Measurements from ENCODE around the gene BICC1. TPM values are rescaled to one million over a fixed set of nuclear protein-coding genes. Genes with fewer than 3 reads are reported as not detected.
"Not testable (repeated sequence)": the region's sequence is repeated elsewhere in the genome, so short reads cannot be mapped to it uniquely, and the experiment has no call there.

The BICC1 gene
- total RNA-seq, 1 donor from 2014 or later, result 609 TPM

- no peak for DNase-seq (ENCODE audit: low read depth)
Measured at GRCh38 chr10:58567652-58568051, 55.0 kb downstream of the BICC1 start.

DNA sequence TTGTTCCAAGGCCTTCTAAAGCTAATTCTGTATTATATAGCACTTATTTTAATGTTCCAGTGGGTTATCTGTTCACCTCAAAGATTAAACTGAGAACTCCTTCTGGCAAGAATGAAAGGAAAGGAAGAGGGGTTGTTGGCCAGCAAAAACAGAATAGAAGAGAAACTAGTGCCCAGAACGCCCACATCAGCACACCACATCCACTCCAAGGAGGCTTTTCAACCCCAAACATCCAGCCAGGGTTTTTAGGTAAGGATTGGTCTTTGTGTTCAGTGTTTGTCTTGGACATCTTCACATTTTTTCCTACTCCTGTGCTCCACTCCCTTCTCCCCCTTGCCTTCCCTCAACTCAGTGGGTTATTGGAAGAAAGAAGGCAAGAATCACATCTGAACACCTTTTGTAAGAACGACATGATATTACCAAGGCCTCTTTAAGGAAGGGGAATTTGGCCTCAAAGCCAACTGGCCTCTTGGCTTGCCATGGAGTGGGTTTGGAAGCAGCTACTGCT is 55.8 kb downstream of the BICC1 start:
- no peak for DNase-seq (ENCODE audit: low read depth)

DNA sequence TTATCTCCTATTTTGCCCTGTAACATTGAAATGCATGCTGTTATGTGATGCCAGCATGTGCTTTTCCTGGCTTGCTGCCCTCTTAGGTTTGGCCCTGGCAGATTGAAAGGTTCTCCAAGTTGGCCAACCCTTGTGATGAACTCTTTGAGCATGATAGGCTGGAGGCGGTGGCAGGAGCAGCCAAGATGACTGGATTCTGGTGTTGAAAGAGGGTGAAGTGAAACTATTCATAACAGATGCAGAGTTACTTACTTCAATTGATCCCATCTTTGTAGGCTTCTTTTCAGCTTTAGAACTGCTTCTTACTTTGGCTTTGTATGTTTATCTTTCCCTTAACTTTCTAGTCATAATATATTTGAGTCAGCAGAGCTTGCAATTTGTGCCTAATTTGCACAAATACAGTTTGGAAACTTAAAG is 57.6 kb downstream of the BICC1 start:
- no peak for DNase-seq (ENCODE audit: low read depth)

- DNase-seq (ENCODE audit: low read depth), result no peak
Measured at GRCh38 chr10:58570979-58571378, 58.3 kb downstream of the BICC1 start.

DNA sequence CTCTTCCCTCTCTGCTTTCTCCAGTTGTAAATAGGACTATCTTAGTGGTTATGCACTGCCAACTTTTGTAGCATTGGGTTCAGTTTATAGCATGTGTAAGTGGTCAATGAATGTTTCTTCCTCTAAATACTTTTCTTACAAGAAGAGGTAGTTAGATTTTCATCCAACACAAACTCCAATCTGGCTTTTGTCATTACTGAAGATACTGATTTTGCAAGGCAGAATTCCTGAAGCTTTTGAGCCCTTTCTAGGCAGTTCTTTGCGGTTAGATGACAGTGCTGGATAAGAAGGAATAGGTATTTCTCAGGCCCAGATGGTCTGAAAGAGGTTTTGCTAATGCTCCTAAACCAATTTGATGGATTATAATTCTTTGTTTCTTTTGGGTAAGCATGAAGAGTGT is 60.5 kb downstream of the BICC1 start:
- DNase-seq (ENCODE audit: low read depth), result no peak

- no peak for DNase-seq (ENCODE audit: low read depth)
Measured at GRCh38 chr10:58574058-58574457, 61.4 kb downstream of the BICC1 start.

GRCh38 chr10:58575491-58575890 is 62.8 kb downstream of the BICC1 start:
- DNase-seq (ENCODE audit: low read depth), result no peak

- no peak for DNase-seq (ENCODE audit: low read depth)
Measured at GRCh38 chr10:58576751-58577436, 64.2 kb downstream of the BICC1 start.

DNA sequence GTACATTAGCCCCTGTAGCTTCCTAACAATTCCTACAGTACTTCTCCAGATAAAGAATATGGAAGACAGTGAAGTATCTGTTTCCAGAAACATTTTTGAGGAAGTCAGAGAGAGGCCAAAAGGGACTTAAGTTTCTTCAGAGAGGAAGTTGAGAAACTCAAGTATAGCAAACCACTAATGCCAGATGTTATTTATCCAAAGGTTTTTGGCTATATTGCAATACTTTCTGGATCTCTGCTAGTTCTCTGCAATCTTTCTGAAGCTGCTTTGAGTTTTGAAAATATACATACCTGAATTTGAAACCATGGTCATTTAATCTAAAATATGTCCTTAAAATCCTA is 64.7 kb downstream of the BICC1 start:
- DNase-seq (ENCODE audit: low read depth), result no peak

DNA sequence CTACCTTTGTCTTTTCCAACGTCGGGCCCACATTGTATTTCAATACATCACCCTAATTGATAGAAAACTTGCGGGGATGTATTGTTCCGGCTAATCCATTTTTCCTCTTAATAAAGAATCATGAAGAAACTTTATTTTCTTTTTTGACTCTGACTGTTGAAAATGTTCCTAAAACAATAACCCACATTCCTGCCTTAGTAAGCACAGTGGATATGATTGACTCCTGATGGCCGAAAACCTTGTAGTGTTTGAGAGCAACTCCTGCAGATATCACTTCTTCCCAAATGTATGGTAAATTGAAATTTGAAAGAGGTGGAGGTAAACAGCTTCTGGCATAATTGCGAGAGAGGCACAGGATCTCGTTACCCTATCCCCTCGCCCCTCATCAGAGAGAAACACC is 65.7 kb downstream of the BICC1 start:
- DNase-seq (ENCODE audit: low read depth), result no peak

DNA sequence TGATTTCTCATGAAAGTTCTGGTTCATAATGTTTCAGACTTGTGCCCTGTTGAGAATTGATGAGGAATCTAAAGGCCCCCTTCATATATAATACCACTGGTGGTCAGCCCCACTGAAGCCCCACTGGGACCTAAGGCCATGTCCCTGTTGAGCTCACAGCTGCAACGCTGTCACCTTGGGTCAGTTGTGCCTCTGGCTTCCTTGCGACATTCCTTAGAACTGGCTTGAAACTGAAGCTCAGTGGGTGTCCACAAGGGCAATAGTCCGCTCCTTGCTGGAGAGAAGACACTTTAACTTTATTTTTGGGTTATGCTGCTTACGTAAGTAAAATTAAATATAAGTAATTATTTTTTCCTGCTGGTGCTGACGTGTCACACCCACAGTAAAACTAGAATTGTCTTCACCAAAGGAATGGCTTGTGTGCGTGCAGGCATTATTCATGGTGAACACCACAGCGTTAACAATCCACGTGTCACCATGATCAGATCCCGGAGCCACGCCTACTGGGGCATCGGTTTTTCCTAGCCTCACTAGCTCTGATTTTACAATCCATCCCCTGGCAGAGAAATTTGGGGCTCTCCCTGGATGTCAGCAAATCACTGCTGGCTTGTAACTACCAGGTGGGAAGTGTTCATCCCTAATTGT is 66.5 kb downstream of the BICC1 start:
- no peak for DNase-seq (ENCODE audit: low read depth)

DNA sequence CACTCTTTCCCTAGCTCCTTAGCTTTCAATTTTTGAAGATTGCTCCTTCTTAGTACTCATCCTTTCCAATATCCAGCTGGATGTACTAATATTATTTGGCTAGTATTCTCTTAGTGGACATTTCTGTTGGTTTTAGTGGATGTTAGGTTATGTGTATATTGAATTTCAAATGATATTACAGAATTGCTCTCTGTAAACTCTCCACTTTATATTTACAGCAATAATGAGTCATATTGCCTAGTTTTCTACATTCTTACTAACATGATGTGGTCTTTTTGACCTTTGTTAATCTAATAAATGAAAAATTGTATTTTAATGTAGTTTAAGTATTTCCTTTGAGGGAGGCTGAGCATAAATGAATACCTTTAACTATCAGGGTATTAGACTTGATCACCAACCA is 69.4 kb downstream of the BICC1 start:
- DNase-seq (ENCODE audit: low read depth), result no peak

GRCh38 chr10:58585435-58585834 is 72.8 kb downstream of the BICC1 start:
- DNase-seq (ENCODE audit: low read depth), result no peak

GRCh38 chr10:58586282-58587245 is 73.9 kb downstream of the BICC1 start:
- DNase-seq (ENCODE audit: low read depth), result no peak

GRCh38 chr10:58587676-58588075 is 75.0 kb downstream of the BICC1 start:
- peak; percentile 58 for DNase-seq (ENCODE audit: low read depth)

GRCh38 chr10:58588673-58589265 is 76.1 kb downstream of the BICC1 start:
- peak; percentile 46 for DNase-seq (ENCODE audit: low read depth)

DNA sequence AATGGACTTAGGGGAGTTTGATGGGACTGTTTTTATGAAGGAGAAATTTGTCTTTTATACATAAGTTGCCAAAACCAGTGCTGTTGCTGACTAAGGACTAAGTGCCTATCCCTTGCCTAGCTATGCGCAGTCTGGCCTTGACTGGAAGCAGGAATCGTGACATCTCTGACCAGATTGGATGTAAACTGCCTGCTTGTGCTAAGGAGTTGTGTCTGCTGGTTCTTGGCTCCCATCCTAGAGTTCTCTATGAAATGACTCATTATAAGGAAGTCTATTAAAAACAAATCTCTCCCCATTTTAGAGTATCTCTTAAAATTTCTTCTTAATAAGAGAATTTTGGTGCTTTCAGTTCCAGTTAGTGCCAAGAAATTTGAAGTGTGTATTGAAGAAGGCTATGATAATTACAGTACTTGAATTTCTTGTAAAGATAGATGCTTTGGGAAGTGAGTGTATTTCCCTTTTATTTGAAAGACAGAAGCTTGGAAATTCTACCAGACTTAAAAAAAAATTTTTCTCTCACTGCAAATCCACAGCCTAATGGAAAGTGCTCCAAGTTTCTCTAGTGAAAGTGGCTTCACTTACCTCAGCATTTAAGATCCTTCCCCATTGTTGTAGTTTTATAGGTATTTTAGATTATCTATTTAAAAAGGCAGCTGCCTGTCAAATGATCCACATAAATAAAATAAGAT is 77.6 kb downstream of the BICC1 start:
- DNase-seq (ENCODE audit: low read depth), result peak; percentile 90

DNA sequence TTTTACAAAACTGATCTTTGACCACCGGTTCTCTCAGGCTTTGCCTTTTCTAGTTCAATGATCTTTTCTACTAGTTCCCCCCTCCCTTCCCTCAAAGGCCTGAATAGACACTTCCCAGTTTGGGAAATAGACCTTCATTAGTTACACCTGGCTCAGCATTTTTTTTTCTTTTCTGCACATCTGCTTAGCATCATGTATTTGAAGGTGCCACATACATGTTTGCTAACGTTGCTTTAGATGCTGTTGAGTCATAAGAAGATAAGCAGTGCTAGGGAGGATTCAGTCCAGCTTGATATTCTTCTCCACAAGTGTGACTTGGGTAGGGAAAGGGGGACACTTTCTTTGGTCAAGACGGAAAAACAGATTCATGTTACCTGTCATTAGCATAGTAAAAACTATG is 78.3 kb downstream of the BICC1 start:
- no peak for DNase-seq (ENCODE audit: low read depth)

- DNase-seq (ENCODE audit: low read depth), result no peak
Measured at GRCh38 chr10:58593008-58593407, 80.3 kb downstream of the BICC1 start.

DNA sequence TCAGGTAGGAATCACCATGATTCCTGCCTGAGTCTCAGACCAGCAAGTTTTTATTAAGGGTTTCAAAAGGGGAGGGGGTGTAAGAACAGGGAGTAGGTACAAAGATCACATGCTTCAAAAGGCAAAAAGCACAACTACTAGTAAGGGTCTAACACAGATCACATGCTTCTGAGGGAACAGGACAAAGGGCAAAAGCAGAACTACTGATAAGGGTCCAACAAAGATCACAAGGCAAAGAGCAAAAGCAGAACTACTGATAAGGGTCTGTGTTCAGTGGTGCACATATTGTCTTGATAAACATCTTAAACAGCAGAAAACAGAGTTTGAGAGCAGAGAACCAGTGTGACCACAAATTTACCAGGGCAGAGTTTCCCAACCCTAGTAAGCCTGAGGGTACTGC is 84.5 kb downstream of the BICC1 start:
- not testable (repeated sequence) for DNase-seq (ENCODE audit: low read depth)

DNA sequence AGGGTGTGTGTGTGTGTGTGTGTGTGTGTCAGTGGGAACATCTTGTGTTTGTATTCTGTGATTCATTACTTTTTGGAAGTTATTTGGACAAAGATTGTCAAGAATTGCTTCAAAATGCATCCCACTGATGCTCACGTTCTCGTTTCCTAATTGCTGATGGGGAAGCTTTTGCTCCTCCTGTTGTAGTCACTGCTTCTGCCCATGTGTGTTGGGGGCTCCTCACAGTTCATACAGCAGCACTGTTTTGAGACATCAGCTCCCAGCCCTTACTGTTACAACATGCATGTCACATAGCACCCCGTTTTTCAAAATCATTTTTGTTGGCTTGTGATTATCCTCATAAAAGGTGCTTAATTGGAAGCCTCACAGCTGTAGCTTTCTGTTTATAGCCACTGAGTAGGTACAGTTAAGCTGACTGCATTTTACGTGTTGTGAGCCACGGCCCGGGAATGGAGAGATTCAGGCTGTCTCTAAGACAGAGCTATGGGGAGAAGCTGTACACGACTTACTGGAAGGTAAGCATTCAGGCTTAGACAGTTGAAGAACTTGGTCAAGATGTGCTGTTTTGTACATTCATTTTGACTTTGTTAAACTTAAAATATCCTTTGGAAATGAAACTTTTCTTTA is 87.4 kb downstream of the BICC1 start:
- DNase-seq (ENCODE audit: low read depth), result no peak

Measured in renal cortical epithelial cell (primary cell).